GM23248 (cell line): Measurements from ENCODE around the gene DPM3.

Source experiments
- EZH2 ChIP-seq: fragments of 200-600 bp; sonication (generic); IDR thresholded peaks from 2 replicates; pipeline ENCODE4 v1.6.1; 2018; ENCODE audit warnings: antibody characterized with exemption, mild to moderate bottlenecking; ENCODE audit not compliant: insufficient read depth, poor library complexity, severe bottlenecking
- EZH2phosphoT487 ChIP-seq: fragments of 200-600 bp; sonication (generic); IDR thresholded peaks from 2 replicates; pipeline ENCODE4 v1.6.1; 2018; ENCODE audit warnings: antibody characterized with exemption, moderate library complexity, mild to moderate bottlenecking, low read depth; ENCODE audit not compliant: insufficient read depth

DNA sequence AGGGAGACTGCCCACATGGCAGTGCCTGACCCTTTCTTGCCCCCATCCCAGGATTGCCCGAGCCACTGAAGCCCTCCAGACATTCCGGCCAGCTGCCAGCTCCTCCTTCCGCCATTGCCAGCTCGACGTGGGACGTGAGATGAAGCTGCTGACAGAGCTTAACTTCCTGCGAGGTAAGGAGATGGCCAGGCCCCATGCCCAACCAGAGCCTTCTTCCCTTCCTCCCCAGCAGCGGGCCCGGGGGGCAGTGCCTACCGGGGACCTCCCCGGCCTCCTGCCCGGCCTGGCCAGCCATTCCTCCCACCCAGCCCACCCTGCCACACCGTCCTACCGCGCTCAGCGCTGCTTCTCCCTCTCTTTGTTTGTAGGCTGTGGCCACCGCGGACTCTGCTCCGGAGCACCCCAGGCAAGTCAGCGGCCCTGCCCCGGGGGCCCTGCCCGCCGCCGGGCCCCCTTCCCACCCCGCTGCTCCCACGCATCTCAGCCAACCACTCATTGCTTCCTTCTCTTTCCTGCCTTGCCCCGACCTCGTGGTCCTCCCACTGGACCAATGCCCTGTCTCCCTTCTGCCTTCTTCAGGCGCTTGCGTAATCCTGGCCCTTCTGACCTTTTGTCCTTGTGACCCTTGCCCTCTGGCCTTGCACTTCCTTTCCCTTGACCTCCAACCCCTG, 38.2 kb upstream of the DPM3 start:
- TF ChIP-seq EZH2 (no peak), EZH2phosphoT487 (no peak)
